Posterior vena cava (tissue), 2 donors: ENCODE results near the gene BACE1. TPM values are rescaled to one million over a fixed set of nuclear protein-coding genes. Genes with fewer than 3 reads are reported as not detected.

Experiments
- DNase-seq: peaks from one replicate; pipeline ENCODE4 v3.0.0-alpha.2; 2020; ENCODE audit warnings: low spot score
- intact Hi-C, 2 donors: fragments of 100-400 bp; cut with DNase I; formaldehyde crosslinking; loops; one replicate each; pipeline versions ENCODE4 v1.14.1 to v1.14.2; 2022 to 2023
- total RNA-seq, 2 donors: library from RNA; stranded (reverse); fragmentation: NEBNext Ultra II Directional; extraction: Animal tissue kit (Norgen Biotek cat#: 25700); gene quantifications; one replicate each; pipeline ENCODE4 v1.2.1, GENCODE V29; 2021
- donor health status: DM: yes; HTN: yes; CAD: no.
- donor health status: DM: yes; HTN: yes; CAD: no.

BACE1 gene
- total RNA-seq, 2 donors from 2014 or later = 25.2 to 36.1 TPM

DNA sequence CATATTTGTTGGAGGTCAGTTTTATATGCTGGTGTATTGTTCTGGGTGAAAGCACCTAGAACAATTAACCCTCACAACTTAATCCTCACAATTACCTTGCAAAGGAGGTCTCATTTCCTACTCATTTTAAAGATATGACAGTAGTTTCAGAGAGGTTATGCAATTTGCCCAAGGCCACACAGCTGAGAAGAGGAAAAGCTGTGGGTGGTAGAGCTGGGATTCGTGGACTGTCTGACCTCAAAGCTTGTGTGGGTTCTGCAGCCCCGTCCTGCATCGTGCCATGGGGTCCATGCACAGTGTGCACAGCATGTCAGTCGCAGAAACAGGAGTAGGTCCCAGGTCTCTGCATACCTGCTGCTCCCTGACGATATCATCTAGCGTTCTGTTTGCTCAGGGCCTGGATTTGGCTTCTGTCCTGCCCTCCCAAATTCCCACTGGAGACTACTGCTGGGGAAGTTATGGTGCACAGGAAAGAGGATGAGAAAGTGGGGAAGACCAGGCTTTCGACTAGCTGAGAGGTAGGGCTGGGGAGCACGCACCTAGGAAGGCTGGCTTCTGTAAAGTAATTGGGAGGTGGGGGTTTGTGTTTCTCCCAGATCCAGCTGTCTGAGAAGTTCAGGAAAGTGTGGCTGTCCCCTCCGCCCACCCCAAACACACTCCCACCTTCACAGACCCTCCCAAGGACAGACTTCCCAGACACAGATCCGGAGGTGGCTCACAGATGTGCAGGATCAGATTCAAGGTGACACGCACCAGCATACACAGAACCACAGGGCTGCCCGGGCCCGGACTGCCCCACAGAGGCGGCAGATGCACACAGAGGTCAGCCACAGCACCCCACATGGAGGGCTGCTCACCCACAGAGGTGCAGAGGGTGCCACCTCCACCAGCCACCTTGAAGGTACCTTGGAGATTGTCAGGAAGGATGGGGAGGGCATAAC, 2.0 kb downstream of the BACE1 start:
- intact Hi-C loops = no loop called here
- peak; percentile 58 for DNase-seq

DNA sequence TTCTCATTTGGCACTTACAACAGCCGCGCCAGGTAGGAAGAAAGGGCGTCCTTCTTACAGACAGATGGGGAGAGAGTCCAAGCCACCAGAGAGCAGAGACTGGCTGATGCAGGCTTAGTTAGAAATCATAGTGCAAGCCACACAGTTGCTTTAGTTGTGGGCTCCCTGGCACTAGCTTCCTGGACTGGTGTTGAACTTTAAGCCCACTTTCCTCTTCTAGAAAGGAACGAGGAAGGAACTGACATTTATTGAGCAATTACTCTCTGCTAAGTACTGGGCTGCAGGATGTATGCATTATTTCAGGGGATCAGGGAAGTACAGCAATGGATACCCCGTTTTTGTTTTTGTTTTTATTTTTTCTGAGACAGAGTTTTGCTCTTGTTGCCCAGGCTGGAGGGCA, 3.0 kb downstream of the BACE1 start:
- intact Hi-C loops = no loop called here
- peak; percentile 34 for DNase-seq

- intact Hi-C loops = no loop called here
- peak; percentile 19 for DNase-seq
Measured at GRCh38 chr11:117309310-117309709, 6.7 kb downstream of the BACE1 start.

DNA sequence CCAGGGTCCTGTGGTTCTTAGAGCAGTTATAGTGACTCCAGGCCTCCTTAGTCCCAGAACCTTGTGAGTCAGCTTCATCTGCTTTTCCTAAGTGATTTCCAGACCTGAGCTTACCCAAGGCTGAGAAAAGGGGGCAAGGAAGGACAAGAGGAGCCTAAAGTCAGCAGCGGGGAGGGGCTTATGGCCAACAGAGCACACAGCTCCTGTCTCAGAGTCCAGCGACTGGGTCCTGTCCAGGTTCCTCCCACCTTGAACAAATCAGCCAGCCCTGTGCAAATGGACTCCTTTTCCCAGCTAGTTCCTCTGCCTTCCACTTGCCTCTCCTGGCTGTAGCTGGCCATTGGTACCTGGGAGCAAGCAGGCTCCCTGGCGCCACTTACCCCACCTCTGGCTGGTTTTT, 10.9 kb downstream of the BACE1 start:
- DNase-seq = no peak

DNA sequence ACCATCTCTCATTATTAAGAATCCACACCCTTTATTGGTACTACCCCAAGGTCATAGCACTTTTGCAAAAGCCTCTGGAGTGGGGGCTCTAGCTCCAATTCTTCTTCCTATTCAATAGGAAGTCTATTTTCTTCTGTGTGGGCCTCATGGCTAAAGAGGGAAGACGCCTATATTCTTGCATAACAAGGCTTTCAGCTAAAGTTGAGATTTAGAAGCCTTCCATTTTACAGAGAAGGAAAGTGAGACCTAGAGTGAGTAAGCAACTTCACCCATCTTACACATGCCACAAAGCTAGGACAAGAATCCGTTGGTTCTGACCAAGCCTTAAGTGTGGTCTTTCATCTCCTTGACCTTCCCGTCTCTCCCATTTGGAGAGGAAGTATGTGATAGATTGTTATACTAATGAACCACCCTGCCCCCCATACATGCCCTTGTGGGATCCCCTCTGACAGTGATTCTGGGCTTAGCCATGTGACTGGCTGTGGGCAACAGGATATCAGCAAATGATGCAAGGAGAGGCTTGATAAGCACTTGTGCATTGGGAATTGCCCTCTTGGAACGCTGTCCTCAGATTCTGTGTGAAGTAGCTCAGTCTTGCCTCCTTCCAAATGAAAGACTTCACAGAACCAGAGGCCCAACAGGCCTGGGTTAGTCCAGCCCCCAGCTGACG, 12.3 kb downstream of the BACE1 start:
- intact Hi-C loops = no loop called here
- DNase-seq = no peak

More for the DNA sequence above, 10.9 kb downstream of the BACE1 start:
- intact Hi-C loops = no loop called here

DNA sequence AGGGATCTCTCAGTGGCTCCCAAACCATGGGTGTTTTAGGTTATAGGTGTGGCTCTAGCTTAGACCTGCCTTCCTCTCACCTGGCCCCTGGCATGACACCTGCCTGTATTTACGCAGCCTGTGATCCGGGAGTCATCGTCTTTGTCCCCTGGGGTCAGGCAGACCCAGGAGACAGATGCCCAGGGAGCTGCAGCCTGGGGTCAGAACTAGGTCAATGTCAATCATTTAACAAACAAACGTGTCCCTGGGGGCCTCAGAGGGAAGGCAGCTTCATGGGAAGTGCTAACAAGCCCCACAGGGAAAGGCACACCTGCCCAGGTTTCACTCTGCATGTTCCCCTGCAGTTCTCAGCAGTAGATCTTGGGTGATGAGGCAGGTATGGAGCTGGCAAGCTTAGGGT, 13.0 kb downstream of the BACE1 start:
- DNase-seq = no peak
- intact Hi-C loops = no loop called here

DNA sequence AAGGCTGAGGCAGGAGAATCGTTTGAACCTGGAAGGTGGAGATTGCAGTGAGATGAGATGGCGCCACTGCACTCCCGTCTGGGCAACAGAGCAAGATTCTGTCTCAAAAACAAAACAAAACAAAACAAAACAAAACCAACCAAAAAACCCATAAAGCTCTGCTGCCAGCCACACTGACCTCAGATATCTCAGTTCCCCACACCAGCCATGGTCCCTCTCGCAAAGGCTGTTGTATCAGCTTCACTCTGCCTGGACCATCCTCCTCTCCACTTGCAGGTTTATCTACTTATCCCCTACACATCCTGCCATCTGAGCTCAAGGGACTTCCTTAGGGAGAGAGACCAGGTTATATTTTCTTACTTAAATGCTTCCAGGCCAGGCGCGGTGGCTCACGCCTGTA, 13.8 kb downstream of the BACE1 start:
- no peak for DNase-seq
- intact Hi-C loops = no loop called here

DNA sequence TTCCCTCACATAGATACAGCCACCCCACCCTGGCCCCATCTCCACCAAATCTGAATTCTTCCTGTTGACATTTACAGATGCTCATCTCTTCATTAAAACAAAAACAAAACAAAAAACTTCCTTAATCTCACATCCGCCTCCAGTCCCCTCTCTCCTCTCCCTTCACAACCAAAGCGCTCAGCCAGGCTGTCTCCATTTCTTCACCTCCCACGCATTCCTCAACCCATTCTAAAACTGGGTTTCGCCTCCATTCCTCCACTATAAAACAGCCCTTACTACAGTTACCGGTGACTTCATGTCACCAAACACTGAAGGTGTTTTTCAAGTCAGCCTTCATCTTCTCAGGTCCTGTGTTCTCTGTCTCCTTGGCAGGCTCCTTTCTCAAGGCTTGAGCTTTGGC, 15.3 kb downstream of the BACE1 start:
- DNase-seq = no peak
- intact Hi-C loops = no loop called here

GRCh38 chr11:117300283-117300663, 15.8 kb downstream of the BACE1 start:
- intact Hi-C loops = no loop called here
- peak; percentile 83 for DNase-seq

DNA sequence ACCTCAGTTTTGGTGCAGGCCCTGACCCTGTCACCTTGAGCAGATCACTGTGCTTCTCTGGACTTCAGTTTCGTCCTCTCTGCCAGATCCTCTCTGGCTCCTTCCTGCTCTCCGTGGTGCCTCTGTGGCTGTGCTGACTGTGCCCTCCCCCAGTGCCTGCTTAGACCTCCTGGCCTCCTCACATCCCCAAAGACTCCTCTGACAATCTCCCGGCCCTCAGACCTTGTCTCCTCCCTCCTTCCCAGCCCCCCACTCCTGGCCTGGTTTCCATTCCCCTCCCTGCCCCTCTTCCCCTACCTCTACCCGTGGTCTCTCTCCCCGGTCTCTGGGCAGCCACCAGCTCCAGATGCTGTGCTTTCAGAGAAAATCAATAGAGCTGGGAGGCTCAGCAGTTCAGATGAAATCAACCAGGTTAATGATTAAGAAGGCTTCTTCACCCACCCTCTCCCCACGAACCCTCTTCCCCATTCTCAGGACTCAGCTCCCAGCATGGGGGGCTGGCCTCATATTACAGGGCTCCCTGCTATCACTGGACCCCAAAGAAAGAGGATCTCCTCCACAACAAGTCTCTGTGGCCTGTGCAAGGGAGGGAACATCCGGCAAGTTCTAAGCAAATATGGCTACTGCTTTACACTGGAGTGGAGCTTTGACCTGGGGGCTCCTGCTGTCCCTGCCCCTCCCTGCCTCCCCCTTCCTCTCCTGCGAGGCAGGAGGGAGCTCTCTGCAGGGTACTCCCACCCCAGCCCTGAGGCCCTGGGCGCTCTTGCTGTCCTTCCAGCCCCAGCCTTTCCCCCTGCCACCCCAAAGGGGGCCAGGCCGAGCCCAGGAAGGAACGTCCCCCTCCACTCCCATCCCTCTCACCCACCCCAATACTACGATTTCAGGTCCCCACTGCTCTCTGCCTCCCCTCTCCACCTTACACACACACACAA, 16.4 kb downstream of the BACE1 start:
- intact Hi-C loops = no loop called here
- no peak for DNase-seq

DNA sequence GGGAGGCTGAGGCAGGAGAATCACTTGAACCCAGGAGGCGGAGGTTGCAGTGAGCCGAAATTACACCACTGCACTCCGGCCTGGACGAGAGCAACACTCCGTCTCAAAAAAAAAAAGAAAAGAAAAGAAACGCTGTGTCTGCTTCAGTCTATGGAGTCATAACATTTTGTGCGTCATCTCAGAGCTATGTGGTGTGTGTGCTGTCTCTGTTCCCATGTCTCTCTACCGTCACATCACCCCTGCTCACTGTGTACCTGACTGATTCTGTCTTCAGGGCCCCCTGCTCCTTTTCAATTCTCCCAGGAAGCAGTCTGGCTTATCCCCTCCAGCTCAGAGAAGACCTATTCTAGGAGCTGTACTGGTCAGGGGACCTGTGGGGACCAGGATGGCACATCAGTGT, 17.9 kb downstream of the BACE1 start:
- no peak for DNase-seq
- intact Hi-C loops = no loop called here

DNA sequence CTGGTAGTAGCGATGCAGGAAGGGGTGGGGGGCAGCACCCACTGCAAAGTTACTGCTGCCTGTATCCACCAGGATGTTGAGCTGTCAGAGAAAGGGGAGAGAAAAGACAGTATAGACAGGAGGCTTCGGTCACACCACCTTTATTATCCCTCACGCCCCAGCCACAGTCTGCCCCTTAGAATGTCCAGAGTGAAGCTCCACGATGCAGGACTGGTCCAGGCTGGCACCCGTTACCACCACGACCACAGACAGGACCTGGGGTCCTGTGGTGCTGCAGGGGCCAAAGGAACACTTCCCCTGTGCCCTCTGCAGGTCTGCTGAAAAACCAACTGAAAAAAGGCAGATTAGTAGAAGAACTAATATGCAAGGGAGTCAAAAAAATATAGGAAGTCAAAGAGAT, 19.2 kb downstream of the BACE1 start:
- intact Hi-C loops = no loop called here
- DNase-seq = no peak

DNA sequence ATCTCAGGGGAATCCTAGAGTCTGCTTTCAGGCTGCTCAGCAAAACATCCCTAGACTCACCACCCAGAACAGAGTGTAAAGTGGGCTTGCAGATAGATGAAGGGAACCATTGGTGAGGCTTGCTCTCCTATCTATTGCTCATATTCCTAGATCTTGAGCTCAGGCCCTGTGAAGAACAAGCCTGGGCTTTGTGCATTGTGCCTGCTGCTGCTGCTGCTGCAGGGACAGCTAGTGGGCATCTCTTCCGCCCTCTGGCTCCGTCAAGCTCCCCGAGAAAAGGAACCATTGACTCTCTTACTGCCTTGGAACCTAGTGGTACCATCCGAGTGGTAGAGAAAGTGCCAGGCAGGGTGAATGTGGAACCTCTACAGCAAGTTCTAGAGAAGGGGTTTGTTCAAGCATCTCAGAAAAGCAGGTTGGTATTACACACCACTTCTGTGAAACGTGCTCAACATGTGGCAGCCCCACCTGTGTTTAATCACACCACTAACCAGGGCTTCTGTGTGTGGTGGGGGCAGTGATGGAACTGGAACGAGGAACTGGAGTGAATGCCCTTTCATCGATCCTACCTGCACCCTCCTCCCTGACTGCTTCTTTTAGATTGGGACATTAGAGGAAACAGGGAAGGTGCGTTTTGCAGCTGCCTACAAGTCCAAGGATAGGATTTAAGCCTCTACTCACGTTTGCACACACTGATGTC, 20.5 kb downstream of the BACE1 start:
- intact Hi-C loops = loop anchor here in 1 of 2 donors (1.0 kb wide), 1 partner anchor 37 kb away; no protein-coding TSS in a partner anchor
- no peak for DNase-seq

- no peak for DNase-seq
- intact Hi-C loops = no loop called here
Measured at GRCh38 chr11:117292616-117293015, 23.4 kb downstream of the BACE1 start.

- intact Hi-C loops = no loop called here
- DNase-seq = no peak
Measured at GRCh38 chr11:117290809-117291396, 25.2 kb downstream of the BACE1 start, which contains the start of gene BACE1-AS. Gene BACE1-AS, plus strand, starts transcription at chr11:117291346.

DNA sequence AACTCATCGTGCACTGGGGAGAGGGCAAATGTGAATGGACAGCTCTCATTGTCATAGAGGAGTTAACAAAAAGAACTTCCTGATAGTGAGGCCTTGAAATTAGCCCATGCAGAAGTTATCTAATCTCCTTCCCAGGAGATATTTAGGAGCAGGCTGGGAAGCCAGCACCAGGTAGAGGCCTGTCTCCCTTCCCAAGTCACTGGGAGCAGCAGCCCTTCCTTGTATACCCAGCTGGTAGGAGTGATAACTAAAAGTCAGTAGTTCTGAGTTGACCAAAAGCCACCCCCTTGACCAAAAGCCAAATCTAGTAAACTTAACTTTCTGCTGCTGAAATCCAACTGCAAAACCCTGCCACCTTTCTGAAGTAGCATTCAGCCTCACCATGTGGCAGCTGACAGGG, 26.3 kb downstream of the BACE1 start:
- no peak for DNase-seq
- intact Hi-C loops = no loop called here

DNA sequence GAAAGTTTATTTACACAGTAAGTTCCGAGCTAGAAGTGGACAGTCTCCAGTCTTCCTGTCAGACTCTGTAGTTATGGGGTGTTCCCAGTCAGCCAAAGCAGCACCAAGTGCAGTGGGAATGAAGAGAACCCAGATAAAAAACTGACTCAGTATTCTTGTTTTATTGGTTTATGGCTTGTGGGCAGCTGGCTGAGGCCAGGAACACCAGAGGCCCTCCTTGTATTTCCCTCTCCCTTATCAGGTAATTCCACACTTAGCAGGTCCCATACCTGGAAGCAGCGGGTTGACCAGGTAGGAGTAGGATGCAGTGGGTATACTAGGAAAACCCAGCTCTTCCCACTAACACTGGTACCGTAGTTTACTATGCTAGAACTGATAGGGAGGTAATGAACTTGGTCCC, 28.4 kb downstream of the BACE1 start:
- intact Hi-C loops = no loop called here
- no peak for DNase-seq

GRCh38 chr11:117286588-117286987, 29.5 kb downstream of the BACE1 start:
- intact Hi-C loops = no loop called here
- no peak for DNase-seq

DNA sequence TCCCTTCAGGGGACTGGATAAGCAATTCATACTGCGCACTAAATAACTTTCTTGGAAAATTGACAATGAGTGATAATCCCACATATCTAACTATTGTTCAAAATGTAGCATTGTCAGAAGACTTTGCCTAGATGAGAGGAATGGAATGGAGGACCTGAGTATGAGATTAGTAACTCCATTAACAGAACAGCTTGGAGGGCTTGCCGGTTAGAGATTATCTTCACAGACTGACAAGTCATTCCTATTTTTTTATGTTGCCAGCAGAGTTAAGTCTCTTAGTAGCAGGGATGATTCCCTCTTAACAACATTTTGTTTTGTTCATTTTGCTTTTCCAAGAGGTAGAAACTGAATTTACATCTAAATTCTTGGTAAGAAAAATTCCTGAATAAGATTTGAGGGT, 32.0 kb downstream of the BACE1 start:
- intact Hi-C loops = no loop called here
- no peak for DNase-seq
